H1 (cell line): ENCODE results near the gene LDB1. TPM values are rescaled to one million over a fixed set of nuclear protein-coding genes. Genes with fewer than 3 reads are reported as not detected.
A peak's percentile ranks its signal among the peaks of the same experiment; 100 is the strongest.

ENCODE experiments used
- CTCF ChIA-PET: fragments of 300-600 bp; sonication (Branson Sonifier 250); formaldehyde crosslinking; loops from one replicate; lab custom pipeline; 2021; ENCODE audit not compliant: partially characterized antibody; lab: Charles Lee
- POLR2A ChIA-PET: fragments of 300-600 bp; sonication (Branson Sonifier 250); formaldehyde crosslinking; loops from one replicate; lab custom pipeline; 2021; ENCODE audit warnings: inconsistent platforms; ENCODE audit not compliant: partially characterized antibody; lab: Charles Lee
- DNase-seq, 2 experiments: peaks; one replicate each; pipeline versions ENCODE4 v3.0.0 to v3.0.0-alpha.2; 2010 to 2022; ENCODE audit warnings: low spot score in 2 of 2, low read depth in 1 of 2, mixed read lengths in 1 of 2
- FAIRE-seq: peaks from 2 replicates; lab custom pipeline; 2011; peaks lifted over from hg19 to GRCh38; lab: Jason Lieb, UNC
- H2AFZ ChIP-seq: 2 replicates; pipeline ENCODE4 v1.8.1; 2012; ENCODE audit warnings: low read length, inconsistent platforms
- H2AK5ac ChIP-seq: 2 replicates; pipeline ENCODE4 v1.6.1; 2013; ENCODE audit warnings: low read depth, low read length
- H2BK120ac ChIP-seq: replicated peaks from 2 replicates; pipeline ENCODE3; 2013; ENCODE audit warnings: low read depth, low read length, inconsistent platforms
- H2BK12ac ChIP-seq: 2 replicates; pipeline ENCODE4 v1.6.1; 2013; ENCODE audit warnings: low read depth, low read length
- H2BK15ac ChIP-seq: 2 replicates; pipeline ENCODE4 v1.6.1; 2013; ENCODE audit warnings: low read length
- H2BK20ac ChIP-seq: 2 replicates; pipeline ENCODE4 v1.6.1; 2013; ENCODE audit warnings: low read length
- H2BK5ac ChIP-seq: 2 replicates; pipeline ENCODE4 v1.6.1; 2013; ENCODE audit warnings: low read depth, low read length
- H3K14ac ChIP-seq: 2 replicates; pipeline ENCODE4 v1.6.1; 2013; ENCODE audit warnings: inconsistent platforms; ENCODE audit not compliant: insufficient read length
- H3K18ac ChIP-seq: 2 replicates; pipeline ENCODE4 v1.6.1; 2013; ENCODE audit warnings: low read length; ENCODE audit errors: extremely low read depth
- H3K23ac ChIP-seq: 2 replicates; pipeline ENCODE4 v1.6.1; 2013; ENCODE audit warnings: inconsistent platforms; ENCODE audit not compliant: insufficient read length
- H3K23me2 ChIP-seq: 2 replicates; pipeline ENCODE4 v1.6.1; 2013; ENCODE audit warnings: low read depth, low read length
- H3K27ac ChIP-seq: 2 replicates; pipeline ENCODE4 v1.6.1; 2011; ENCODE audit warnings: low read depth, low read length, inconsistent platforms
- H3K27me3 ChIP-seq, 4 experiments: replicated peaks in 1 of 4; 1 replicate in 1 of 4; 2 replicates in 3 of 4; pipeline versions ENCODE4 v1.6.1 to v1.8.1; 2011 to 2013; ENCODE audit warnings: low read length in 3 of 4, mild to moderate bottlenecking in 3 of 4, inconsistent platforms in 2 of 4, mixed read lengths in 2 of 4, moderate library complexity in 1 of 4; ENCODE audit not compliant: control insufficient read depth in 3 of 4, insufficient read depth in 3 of 4; ENCODE audit errors: extremely low read depth in 1 of 4
- H3K36me3 ChIP-seq, 4 experiments: 2 replicates each; pipeline versions ENCODE4 v1.6.1 to v1.8.1; 2011 to 2013; ENCODE audit warnings: mild to moderate bottlenecking in 4 of 4, low read length in 3 of 4, moderate library complexity in 2 of 4, control low read depth in 1 of 4, inconsistent platforms in 1 of 4; ENCODE audit not compliant: insufficient read depth in 4 of 4, control insufficient read depth in 2 of 4
- H3K4ac ChIP-seq: replicated peaks from 2 replicates; pipeline ENCODE3; 2013; ENCODE audit warnings: low read length, low read depth, mixed read lengths, inconsistent platforms; ENCODE audit not compliant: insufficient read length
- H3K4me1 ChIP-seq, 4 experiments: replicated peaks in 1 of 4; 1 replicate in 1 of 4; 2 replicates in 3 of 4; pipeline versions ENCODE4 v1.6.1 to v1.8.1; 2011 to 2013; ENCODE audit warnings: low read length in 3 of 4, inconsistent platforms in 2 of 4, mixed read lengths in 1 of 4; ENCODE audit not compliant: insufficient read depth in 4 of 4, control insufficient read depth in 3 of 4
- H3K4me2 ChIP-seq, 2 experiments: 2 replicates each; pipeline versions ENCODE4 v1.6.1 to v1.8.1; 2011 to 2013; ENCODE audit warnings: low read depth in 2 of 2, low read length in 2 of 2, control low read depth in 1 of 2, inconsistent platforms in 1 of 2, mild to moderate bottlenecking in 1 of 2; ENCODE audit not compliant: insufficient read depth in 1 of 2
- H3K4me3 ChIP-seq, 4 experiments: fragments of 200-600, 300-600 bp in 1 of 4; sonication (generic), shearing (Covaris generic), sonication (Bioruptor Twin) in 1 of 4; 2 replicates each; pipeline versions ENCODE4 v1.5.1 to v1.8.1; 2011 to 2016; ENCODE audit warnings: low read length in 4 of 4, low read depth in 3 of 4, control low read depth in 2 of 4, inconsistent platforms in 2 of 4, mild to moderate bottlenecking in 2 of 4, mixed read lengths in 1 of 4, moderate library complexity in 1 of 4; ENCODE audit not compliant: insufficient read depth in 2 of 4; ENCODE audit errors: extremely low read depth in 1 of 4
- H3K56ac ChIP-seq: replicated peaks from 2 replicates; pipeline ENCODE3; 2013; ENCODE audit warnings: low read depth, mild to moderate bottlenecking, mixed read lengths, low read length, inconsistent platforms; ENCODE audit not compliant: insufficient read length
- H3K79me1 ChIP-seq: 2 replicates; pipeline ENCODE4 v1.6.1; 2013; ENCODE audit warnings: low read depth, low read length, control low read depth
- H3K79me2 ChIP-seq, 2 experiments: 2 replicates each; pipeline versions ENCODE4 v1.6.1 to v1.8.1; 2012 to 2013; ENCODE audit warnings: low read length in 2 of 2, mild to moderate bottlenecking in 2 of 2, inconsistent platforms in 1 of 2; ENCODE audit not compliant: insufficient read depth in 2 of 2, control insufficient read depth in 1 of 2
- H3K9ac ChIP-seq, 4 experiments: replicated peaks in 1 of 4; 1 replicate in 1 of 4; 2 replicates in 3 of 4; pipeline versions ENCODE4 v1.6.1 to v1.8.1; 2011 to 2013; ENCODE audit warnings: low read depth in 3 of 4, low read length in 3 of 4, control low read depth in 2 of 4, mild to moderate bottlenecking in 2 of 4, moderate library complexity in 2 of 4, inconsistent platforms in 1 of 4; ENCODE audit errors: extremely low read depth in 1 of 4
- H3K9me3 ChIP-seq, 2 experiments: 2 replicates each; pipeline versions ENCODE4 v1.6.1 to v1.8.1; 2012 to 2013; ENCODE audit warnings: mild to moderate bottlenecking in 2 of 2, moderate library complexity in 2 of 2, control low read depth in 1 of 2, inconsistent platforms in 1 of 2, low read depth in 1 of 2, low read length in 1 of 2, mixed read lengths in 1 of 2; ENCODE audit not compliant: insufficient read depth in 2 of 2
- H4K20me1 ChIP-seq, 2 experiments: replicated peaks in 1 of 2; 2 replicates each; pipeline versions ENCODE3 to v1.8.1; 2011 to 2013; ENCODE audit warnings: inconsistent platforms in 2 of 2, low read length in 2 of 2, mild to moderate bottlenecking in 1 of 2; ENCODE audit not compliant: insufficient read depth in 2 of 2, control insufficient read depth in 1 of 2
- H4K5ac ChIP-seq: 2 replicates; pipeline ENCODE4 v1.6.1; 2013; ENCODE audit warnings: low read length, low read depth, mixed read lengths, inconsistent platforms; ENCODE audit not compliant: insufficient read length
- H4K8ac ChIP-seq: 2 replicates; pipeline ENCODE4 v1.8.0; 2013; ENCODE audit warnings: mild to moderate bottlenecking, moderate library complexity, low read length, inconsistent platforms; ENCODE audit not compliant: insufficient read depth; ENCODE audit errors: extremely low read depth
- H4K91ac ChIP-seq: replicated peaks from 2 replicates; pipeline ENCODE3; 2013; ENCODE audit warnings: low read length, mixed read lengths, inconsistent platforms; ENCODE audit not compliant: insufficient read length
- ASH2L ChIP-seq: fragments of 200-600, 300-600 bp; sonication (generic); IDR thresholded peaks from one replicate; pipeline ENCODE4 v1.7.1; 2017; ENCODE audit warnings: low read length
- BACH1 ChIP-seq: IDR thresholded peaks from 2 replicates; pipeline ENCODE4 v1.6.1; 2012; ENCODE audit warnings: low read length, improper control_type of control experiment
- CBX5 ChIP-seq: fragments of 300-800, 300-1000 bp; sonication (generic); IDR thresholded peaks from 2 replicates; pipeline ENCODE4 v1.7.1; 2016; ENCODE audit warnings: antibody characterized with exemption, low read length, low read depth
- CBX8 ChIP-seq: fragments of 300-800, 300-1000 bp; sonication (generic); IDR thresholded peaks from 2 replicates; pipeline ENCODE4 v1.7.1; 2016; ENCODE audit warnings: low read depth, low read length, borderline replicate concordance
- CEBPB ChIP-seq: IDR thresholded peaks from 2 replicates; pipeline ENCODE4 v1.6.1; 2012; ENCODE audit warnings: low read depth, low read length
- NANOG ChIP-seq: IDR thresholded peaks from 2 replicates; pipeline ENCODE4 v1.6.1; 2011; ENCODE audit warnings: low read length, low read depth, mild to moderate bottlenecking, inconsistent platforms; ENCODE audit not compliant: insufficient read depth, poor library complexity, severe bottlenecking
- POLR2AphosphoS5 ChIP-seq: IDR thresholded peaks from 2 replicates; pipeline ENCODE4 v1.6.1; 2011; ENCODE audit warnings: low read depth, low read length
- SAP30 ChIP-seq: fragments of 300-600 bp; sonication (generic); IDR thresholded peaks from 2 replicates; pipeline ENCODE4 v1.7.1; 2012; ENCODE audit warnings: low read length, moderate library complexity, mild to moderate bottlenecking, inconsistent platforms; ENCODE audit not compliant: insufficient read depth, insufficient replicate concordance
- SIX5 ChIP-seq: IDR thresholded peaks from 2 replicates; pipeline ENCODE4 v1.6.1; 2011; ENCODE audit warnings: mild to moderate bottlenecking, low read depth, low read length
- TAF1 ChIP-seq: IDR thresholded peaks from 2 replicates; pipeline ENCODE4 v1.6.1; 2011; ENCODE audit warnings: mild to moderate bottlenecking, low read depth, low read length
- TAF7 ChIP-seq: optimal IDR thresholded peaks from 2 replicates; pipeline ENCODE3; 2011; ENCODE audit warnings: low read depth, mild to moderate bottlenecking, inconsistent platforms, low read length, moderate library complexity, borderline replicate concordance
- WGBS, 2 experiments: shearing (Covaris generic) in 1 of 2; methylation state at CpG; one replicate each; pipeline versions ENCODE4 v1.1.6 to v1.1.7; 2013 to 2015; ENCODE audit warnings: low lambda C conversion rate in 2 of 2, mixed read lengths in 2 of 2, inconsistent platforms in 1 of 2, low coverage in 1 of 2, missing lambda C conversion rate in 1 of 2; ENCODE audit not compliant: insufficient replicate concordance in 2 of 2, insufficient coverage in 1 of 2, insufficient read length in 1 of 2; ENCODE audit errors: extremely low coverage in 1 of 2, missing lambda C conversion rate in 1 of 2; 5-methylcytosine and 5-hydroxymethylcytosine counted together
- polyA plus RNA-seq, 7 experiments: library from polyadenylated mRNA; depleted of rRNA in 3 of 7; stranded (reverse) in 5 of 7; unstranded in 2 of 7; fragments of >200 nt in 5 of 7; fragments of 200-250 nt in 2 of 7; gene quantifications; 1 replicate in 5 of 7; 2 replicates in 1 of 7; 4 replicates in 1 of 7; pipeline versions ENCODE4 v1.2.1 to v1.2.3, GENCODE V29; 2011 to 2013; ENCODE audit warnings: missing spikeins in 2 of 7, mixed read lengths in 2 of 7
- total RNA-seq: library from RNA; stranded (reverse); fragmentation: NEBNext Ultra II Directional; extraction: Animal tissue kit (Norgen Biotek cat#: 25700); gene quantifications from 2 replicates; pipeline ENCODE4 v1.2.1, GENCODE V29; 2021

The LDB1 gene
- total and polyA plus RNA-seq, 2 of the 8 experiments (the other 6 are each of a cell fraction or from before 2014, with no cell fraction given) = 88.4 to 138 TPM

DNA sequence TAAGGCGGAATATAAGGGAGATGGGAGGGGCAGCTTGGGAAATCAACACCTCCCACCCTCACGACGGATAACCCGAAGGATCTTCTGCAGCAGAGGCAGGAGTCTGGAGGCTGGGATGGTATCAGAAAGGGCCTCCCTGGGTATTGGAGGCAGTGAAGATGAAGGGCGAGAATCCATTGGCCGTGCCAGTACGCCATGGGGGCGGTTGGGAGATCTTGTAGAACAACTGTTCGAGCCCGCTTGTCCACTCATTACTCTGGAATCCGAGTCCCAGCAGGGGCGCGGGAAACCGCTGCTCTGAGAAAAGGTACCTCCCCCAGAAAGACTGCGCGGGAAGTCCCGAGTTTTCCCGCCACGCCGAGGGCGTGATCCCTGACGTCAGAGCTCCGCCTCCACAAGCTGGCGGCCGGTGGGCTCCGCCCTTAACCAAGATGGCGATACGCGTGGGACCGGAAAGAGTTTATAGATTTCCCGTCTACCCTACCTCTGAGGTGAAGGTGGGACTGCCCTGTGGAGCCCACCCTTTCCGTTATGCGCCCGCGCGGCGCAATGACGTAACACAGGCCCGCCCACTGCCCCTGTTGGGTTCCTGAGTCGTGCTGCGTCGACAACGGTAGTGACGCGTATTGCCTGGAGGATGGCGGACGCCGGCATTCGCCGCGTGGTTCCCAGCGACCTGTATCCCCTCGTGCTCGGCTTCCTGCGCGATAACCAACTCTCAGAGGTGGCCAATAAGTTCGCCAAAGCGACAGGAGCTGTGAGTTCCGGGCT, 31.8 kb upstream of the LDB1 start, which contains the start of gene NOLC1:
Gene NOLC1, plus strand, starts transcription at position 616 of the 771 bp plus-strand sequence. Its CDS starts 22 bp downstream, at position 638.
- H3K56ac ChIP-seq = peak within 1 kb of the TSS; percentile 85
- H3K4me2 ChIP-seq = peak within 1 kb of the TSS; percentile 80 to 84
- H2BK15ac ChIP-seq = peak within 1 kb of the TSS; percentile 75
- H3K27ac ChIP-seq = peak within 1 kb of the TSS; percentile 97
- H2BK12ac ChIP-seq = peak within 1 kb of the TSS; percentile 99
- 4% methylated on average over 50 of the region's 59 CpGs; no CpG with 5 or more reads in 1 of the 2 experiments for WGBS, 2 experiments
- H3K9me3 ChIP-seq = no peaks in the 10 kb centered on the region
- peaks cover 0 to 8% (median 4%) of the 10 kb centered on the region in 4 experiments; a peak in 5 of 7 replicates for H3K4me1 ChIP-seq
- H4K8ac ChIP-seq = peak within 1 kb of the TSS; percentile 99; the same call in 1 of the 2 replicates
- peaks cover 8% of the 10 kb centered on the region for H3K23me2 ChIP-seq
- H2AFZ ChIP-seq = no peak within 1 kb of the TSS; the same call in 1 of the 2 replicates
- no peak within 1 kb of the TSS for H3K23ac ChIP-seq
- peak within 1 kb of the TSS; percentile 87 for H3K4ac ChIP-seq
- peaks cover 10% of the 10 kb centered on the region for H3K79me1 ChIP-seq
- FAIRE-seq = peak; percentile 94
- H3K9ac ChIP-seq = peak within 1 kb of the TSS; percentile 91 to 100 (median 96)
- DNase-seq = peak; percentile 99 to 100
- H3K79me2 ChIP-seq = peaks cover 27 to 47% of the 10 kb centered on the region in 2 experiments
- H3K27me3 ChIP-seq = no peaks in the 10 kb centered on the region
- H3K4me3 ChIP-seq = peak within 1 kb of the TSS; percentile 70 to 100 (median 94)
- CTCF ChIA-PET = interaction anchor here (1.0 to 1.7 kb wide), 6 partner anchors 11 to 38 kb away, joined by 3 to 7 read pairs (median 4); partner anchors contain the start of gene PPRC1
- 0 out of 2 replicates have a peak within 1 kb of the TSS, but pooled peaks have one; percentile 86 for H2BK20ac ChIP-seq
- peak within 1 kb of the TSS; percentile 99 for H2BK5ac ChIP-seq
- peak within 1 kb of the TSS; percentile 20 for H3K14ac ChIP-seq
- peak within 1 kb of the TSS; percentile 72 for H2AK5ac ChIP-seq
- POLR2A ChIA-PET = interaction anchor here (0.6 to 20.0 kb wide), 23 partner anchors 2 to 506 kb away, joined by 3 to 408 read pairs (median 4); partner anchors contain the start of genes FBXL15, GBF1, LDB1 and NFKB2
- H3K36me3 ChIP-seq = peaks cover 30 to 50% (median 39%) of the 10 kb centered on the region in 4 experiments
- peak within 1 kb of the TSS; percentile 90 for H4K91ac ChIP-seq
- peak within 1 kb of the TSS; percentile 68 for H3K18ac ChIP-seq
- H4K20me1 ChIP-seq = peaks cover 6 to 13% of the 10 kb centered on the region in 2 experiments
- H2BK120ac ChIP-seq = peak within 1 kb of the TSS; percentile 26
- H4K5ac ChIP-seq = peak within 1 kb of the TSS; percentile 94
- TF ChIP-seq BACH1 (peak; percentile 91), SIX5 (peak; percentile 38; the same call in 1 of the 2 replicates), CBX5 (no peak), SAP30 (peak; percentile 91), POLR2AphosphoS5 (peak; percentile 99), CBX8 (no peak), CEBPB (0 out of 2 replicates have a peak, but pooled peaks have one; percentile 41), ASH2L (peak; percentile 75), TAF1 (peak; percentile 97), TAF7 (peak; percentile 90), NANOG (peak; percentile 62)
